HG03045 (cell line): Measurements from ENCODE around the gene PARD3.
"Not testable (repeated sequence)": the region's sequence is repeated elsewhere in the genome, so short reads cannot be mapped to it uniquely, and the experiment has no call there.

Source experiments
- ATAC-seq: cut with Tn5 transposase; IDR thresholded peaks from one replicate; pipeline ENCODE4 v1.9.1; 2021; ENCODE audit warnings: mild to moderate bottlenecking, moderate library complexity; ENCODE audit not compliant: unreplicated experiment

PARD3 gene

GRCh38 chr10:34745244-34745643 lies 69.9 kb downstream of the PARD3 start:
- no peak for ATAC-seq

GRCh38 chr10:34744590-34744989 lies 70.5 kb downstream of the PARD3 start:
- no peak for ATAC-seq

- ATAC-seq: no peak
Observed at GRCh38 chr10:34743814-34744213, 71.3 kb downstream of the PARD3 start.

GRCh38 chr10:34742456-34742855 lies 72.6 kb downstream of the PARD3 start:
- ATAC-seq: no peak

- ATAC-seq: not testable (repeated sequence)
Observed at GRCh38 chr10:34741087-34741486, 74.0 kb downstream of the PARD3 start.

- no peak for ATAC-seq
Observed at GRCh38 chr10:34740321-34740720, 74.8 kb downstream of the PARD3 start.

- ATAC-seq: no peak
Observed at GRCh38 chr10:34739915-34740314, 75.2 kb downstream of the PARD3 start.

- no peak for ATAC-seq
Observed at GRCh38 chr10:34737772-34738169, 77.3 kb downstream of the PARD3 start.

- no peak for ATAC-seq
Observed at GRCh38 chr10:34736976-34737771, 77.9 kb downstream of the PARD3 start.

- no peak for ATAC-seq
Observed at GRCh38 chr10:34734918-34735317, 80.2 kb downstream of the PARD3 start.

GRCh38 chr10:34732926-34733325 lies 82.2 kb downstream of the PARD3 start:
- no peak for ATAC-seq

- ATAC-seq: no peak
Observed at GRCh38 chr10:34731885-34732701, 83.0 kb downstream of the PARD3 start.

- ATAC-seq: no peak
Observed at GRCh38 chr10:34731213-34731612, 83.9 kb downstream of the PARD3 start.

- no peak for ATAC-seq
Observed at GRCh38 chr10:34730726-34731125, 84.4 kb downstream of the PARD3 start.

GRCh38 chr10:34729619-34730018 lies 85.5 kb downstream of the PARD3 start:
- ATAC-seq: no peak

- no peak for ATAC-seq
Observed at GRCh38 chr10:34728361-34728760, 86.7 kb downstream of the PARD3 start.

- no peak for ATAC-seq
Observed at GRCh38 chr10:34727595-34728033, 87.5 kb downstream of the PARD3 start.

- ATAC-seq: no peak
Observed at GRCh38 chr10:34726862-34727261, 88.2 kb downstream of the PARD3 start.

GRCh38 chr10:34723750-34724149 lies 91.3 kb downstream of the PARD3 start:
- ATAC-seq: no peak

- no peak for ATAC-seq
Observed at GRCh38 chr10:34722404-34722803, 92.7 kb downstream of the PARD3 start.

GRCh38 chr10:34721208-34721840 lies 93.8 kb downstream of the PARD3 start:
- no peak for ATAC-seq

GRCh38 chr10:34719746-34720145 lies 95.3 kb downstream of the PARD3 start:
- no peak for ATAC-seq
